Esophagus squamous epithelium (tissue), 5 donors: ENCODE results near the gene SEPTIN3. TPM values are rescaled to one million over a fixed set of nuclear protein-coding genes. Genes with fewer than 3 reads are reported as not detected.
"Not testable (repeated sequence)": the region's sequence is repeated elsewhere in the genome, so short reads cannot be mapped to it uniquely, and the experiment has no call there.

Experiments used
- DNase-seq: peaks from one replicate; lab custom pipeline; 2025; lab: John Stamatoyannopoulos, UW
- H3K27ac ChIP-seq, 4 donors: fragments of 200-600 bp; sonication (generic); one replicate each; pipeline ENCODE4 v1.5.1; 2016 to 2019; ENCODE audit warnings: mild to moderate bottlenecking in 1 of 4
- H3K27me3 ChIP-seq, 4 donors: fragments of 200-600 bp; sonication (generic); 1 replicate in 3 of 4; 2 replicates in 1 of 4; pipeline versions ENCODE4 v1.5.1 to v1.6.0; 2017 to 2021; ENCODE audit warnings: antibody characterized with exemption in 1 of 4
- H3K36me3 ChIP-seq, 3 donors: fragments of 200-600 bp; sonication (generic); one replicate each; pipeline ENCODE4 v1.5.1; 2016 to 2019
- H3K4me1 ChIP-seq, 3 donors: fragments of 200-600 bp; sonication (generic); one replicate each; pipeline ENCODE4 v1.5.1; 2017 to 2019
- H3K4me3 ChIP-seq, 4 donors: fragments of 200-600 bp; sonication (generic); 1 replicate in 3 of 4; 2 replicates in 1 of 4; pipeline ENCODE4 v1.5.1; 2016 to 2019; ENCODE audit warnings: mild to moderate bottlenecking in 2 of 4, moderate library complexity in 1 of 4
- H3K9me3 ChIP-seq, 3 donors: fragments of 200-600 bp; sonication (generic); one replicate each; pipeline ENCODE4 v1.5.1; 2016 to 2019
- POLR2A ChIP-seq, 4 donors: fragments of 450-650 bp; IDR thresholded peaks; one replicate each; pipeline ENCODE4 v1.6.1; 2017; ENCODE audit warnings: antibody characterized with exemption in 4 of 4, mild to moderate bottlenecking in 4 of 4, moderate library complexity in 3 of 4
- WGBS, 2 donors: methylation state at CpG; one replicate each; pipeline ENCODE4 v1.1.5; 2018; 5-methylcytosine and 5-hydroxymethylcytosine counted together
- intact Hi-C: fragments of 100-400 bp; cut with DNase I; formaldehyde crosslinking; loops from one replicate; pipeline ENCODE4 v1.15.0; 2022
- total RNA-seq, 4 donors: library from RNA; depleted of rRNA; stranded (reverse); fragments of >200 nt; gene quantifications; one replicate each; pipeline ENCODE4 v1.1.0, GENCODE V29; 2016
- TF ChIP-seq, protein P1 (sequence below), 6 experiments: fragments of 450-650 bp in 4 of 6; fragments of 200-600 bp in 2 of 6; sonication (generic) in 2 of 6; IDR thresholded peaks; one replicate each; pipeline ENCODE4 v1.5.1; 2016 to 2019; ENCODE audit warnings: antibody characterized with exemption in 6 of 6, mild to moderate bottlenecking in 4 of 6, moderate library complexity in 4 of 6
- donor health status: DM: yes; HTN: yes; CAD: no.

Gene SEPTIN3
- total RNA-seq, 4 donors from 2014 or later = 0.04 to 1.1 (median 0.34) TPM

GRCh38 chr22:41948142-41948541 lies 21.1 kb upstream of the SEPTIN3 start:
- no peak overlapping the region for H3K27ac ChIP-seq
- no peak for DNase-seq
- H3K4me3 ChIP-seq = no peak overlapping the region
- WGBS, 2 donors = 89 to 94% methylated on average over 2 of the region's 2 CpGs
- H3K4me1 ChIP-seq = peaks cover 12 to 27% (median 13%) of the 10 kb centered on the region in 3 donors
- H3K9me3 ChIP-seq = no peaks in the 10 kb centered on the region
- H3K27me3 ChIP-seq = no peaks in the 10 kb centered on the region
- TF ChIP-seq, protein P1, sequence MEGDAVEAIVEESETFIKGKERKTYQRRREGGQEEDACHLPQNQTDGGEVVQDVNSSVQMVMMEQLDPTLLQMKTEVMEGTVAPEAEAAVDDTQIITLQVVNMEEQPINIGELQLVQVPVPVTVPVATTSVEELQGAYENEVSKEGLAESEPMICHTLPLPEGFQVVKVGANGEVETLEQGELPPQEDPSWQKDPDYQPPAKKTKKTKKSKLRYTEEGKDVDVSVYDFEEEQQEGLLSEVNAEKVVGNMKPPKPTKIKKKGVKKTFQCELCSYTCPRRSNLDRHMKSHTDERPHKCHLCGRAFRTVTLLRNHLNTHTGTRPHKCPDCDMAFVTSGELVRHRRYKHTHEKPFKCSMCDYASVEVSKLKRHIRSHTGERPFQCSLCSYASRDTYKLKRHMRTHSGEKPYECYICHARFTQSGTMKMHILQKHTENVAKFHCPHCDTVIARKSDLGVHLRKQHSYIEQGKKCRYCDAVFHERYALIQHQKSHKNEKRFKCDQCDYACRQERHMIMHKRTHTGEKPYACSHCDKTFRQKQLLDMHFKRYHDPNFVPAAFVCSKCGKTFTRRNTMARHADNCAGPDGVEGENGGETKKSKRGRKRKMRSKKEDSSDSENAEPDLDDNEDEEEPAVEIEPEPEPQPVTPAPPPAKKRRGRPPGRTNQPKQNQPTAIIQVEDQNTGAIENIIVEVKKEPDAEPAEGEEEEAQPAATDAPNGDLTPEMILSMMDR (IDR thresholded peaks at IDR 0.05) = no peak
- TF ChIP-seq POLR2A (IDR thresholded peaks at IDR 0.05) = no peak
- intact Hi-C loops = no loop called here
- no peaks in the 10 kb centered on the region for H3K36me3 ChIP-seq

DNA sequence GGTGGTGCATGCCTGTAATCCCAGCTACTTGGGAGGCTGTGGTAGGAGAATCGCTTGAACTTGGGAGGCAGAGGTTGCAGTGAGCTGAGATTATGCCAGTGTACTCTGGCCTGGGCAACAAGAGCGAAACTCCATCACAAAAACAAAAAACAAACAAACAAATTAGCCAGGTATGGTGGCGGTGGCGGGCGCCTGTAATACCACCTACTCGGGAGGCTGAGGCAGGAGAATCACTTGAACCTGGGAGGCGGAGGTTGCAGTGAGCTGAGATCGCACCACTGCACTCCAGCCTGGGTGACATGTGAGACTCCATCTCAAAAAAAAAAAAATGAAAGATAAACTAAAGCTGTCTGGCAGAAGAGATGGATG lies 20.3 kb upstream of the SEPTIN3 start:
- H3K9me3 ChIP-seq, H3K27ac ChIP-seq, DNase-seq, H3K36me3 ChIP-seq, H3K4me3 ChIP-seq, intact Hi-C loops, H3K27me3 ChIP-seq: not testable (repeated sequence)
- peaks cover 12 to 20% (median 13%) of the 10 kb centered on the region in 3 donors for H3K4me1 ChIP-seq
- WGBS, 2 donors = 84 to 94% methylated on average over 6 to 8 of the region's 8 CpGs

GRCh38 chr22:41949297-41949965 lies 19.8 kb upstream of the SEPTIN3 start:
- Histone ChIP-seq H3K4me1 (peaks cover 12 to 20% (median 13%) of the 10 kb centered on the region in 3 donors), H3K4me3 (no peak overlapping the region), H3K27ac (no peak overlapping the region), H3K36me3 (no peaks in the 10 kb centered on the region), H3K27me3 (no peaks in the 10 kb centered on the region), H3K9me3 (no peaks in the 10 kb centered on the region)
- intact Hi-C loops = no loop called here
- DNase-seq = no peak
- 82 to 93% methylated on average over 7 of the region's 7 CpGs for WGBS, 2 donors
- TF ChIP-seq POLR2A (IDR thresholded peaks at IDR 0.05) = no peak
- TF ChIP-seq, protein P1 (IDR thresholded peaks at IDR 0.05) = no peak

DNA sequence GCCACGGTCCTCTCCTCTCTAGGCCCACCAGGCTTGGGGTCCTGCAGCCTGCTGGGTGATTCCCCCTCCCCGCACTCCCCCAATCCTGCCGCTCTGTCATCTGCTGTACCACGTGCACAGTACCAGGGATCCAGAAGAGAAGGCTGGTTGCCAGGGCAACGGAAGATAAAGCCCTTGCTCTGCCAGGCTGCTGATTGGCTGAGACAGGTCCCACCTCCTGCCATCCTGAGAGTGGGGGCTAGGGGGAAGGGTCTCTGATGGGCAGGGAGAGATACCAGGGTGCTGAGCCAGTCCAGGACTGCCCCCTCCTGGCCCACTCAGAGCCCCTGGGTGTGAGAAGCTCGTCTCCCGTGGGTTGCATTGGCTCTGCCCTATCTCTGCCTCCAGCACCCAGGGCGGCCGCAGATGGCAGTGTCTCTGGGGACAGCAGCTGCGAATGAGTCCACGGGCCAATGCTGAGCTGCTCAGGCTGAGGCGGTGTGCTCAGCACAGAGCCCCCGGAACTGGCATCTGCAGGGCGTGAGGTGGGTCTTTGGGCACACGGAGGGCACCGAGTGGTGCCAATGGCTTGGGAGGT lies 17.3 kb upstream of the SEPTIN3 start, which contains the start of gene SMIM45:
SMIM45 (plus strand) TSS at position 253 of the 577 bp plus-strand sequence.
- Histone ChIP-seq H3K27ac (no peak within 1 kb of the TSS), H3K9me3 (no peaks in the 10 kb centered on the region), H3K4me3 (no peak within 1 kb of the TSS), H3K27me3 (no peaks in the 10 kb centered on the region), H3K36me3 (no peaks in the 10 kb centered on the region), H3K4me1 (peaks cover 4 to 5% (median 5%) of the 10 kb centered on the region in 3 donors)
- DNase-seq = no peak
- intact Hi-C loops = loop anchor here (10.0 kb wide), 1 partner anchor 503 kb away; no protein-coding TSS in a partner anchor
- WGBS, 2 donors = 52 to 74% methylated on average over 3 of the region's 16 CpGs
- no peak for TF ChIP-seq POLR2A (IDR thresholded peaks at IDR 0.05)
- TF ChIP-seq, protein P1 (IDR thresholded peaks at IDR 0.05) = no peak

GRCh38 chr22:41952713-41953112 lies 16.5 kb upstream of the SEPTIN3 start:
- no peaks in the 10 kb centered on the region for H3K9me3 ChIP-seq
- H3K36me3 ChIP-seq = no peaks in the 10 kb centered on the region
- intact Hi-C loops = loop anchor here (10.0 kb wide), 1 partner anchor 502 kb away; no protein-coding TSS in a partner anchor
- TF ChIP-seq, protein P1 (IDR thresholded peaks at IDR 0.05) = no peak
- no peak for TF ChIP-seq POLR2A (IDR thresholded peaks at IDR 0.05)
- no peaks in the 10 kb centered on the region for H3K27me3 ChIP-seq
- no peak overlapping the region for H3K4me3 ChIP-seq
- DNase-seq = no peak
- no peak overlapping the region for H3K27ac ChIP-seq
- WGBS, 2 donors = 79 to 92% methylated on average over 2 of the region's 2 CpGs
- H3K4me1 ChIP-seq = peaks cover 3 to 5% (median 3%) of the 10 kb centered on the region in 3 donors
